Retina (tissue), 1 donor: ENCODE results near the gene ENG.
"Not testable (repeated sequence)": the region's sequence is repeated elsewhere in the genome, so short reads cannot be mapped to it uniquely, and the experiment has no call there.

ENCODE experiments used
- DNase-seq: peaks from one replicate; pipeline ENCODE4 v3.0.0-alpha.2; 2016

The ENG gene

GRCh38 chr9:127790094-127790855 is 64.2 kb downstream of the ENG start:
- DNase-seq: no peak

- DNase-seq: no peak
Measured at GRCh38 chr9:127789179-127789578, 65.3 kb downstream of the ENG start.

- DNase-seq: no peak
Measured at GRCh38 chr9:127788337-127789011, 66.0 kb downstream of the ENG start.

- no peak for DNase-seq
Measured at GRCh38 chr9:127786773-127787104, 67.7 kb downstream of the ENG start.

- peak; percentile 89 for DNase-seq
Measured at GRCh38 chr9:127785933-127786772, 68.3 kb downstream of the ENG start, which contains the start of gene CDK9. TSS of gene CDK9 (plus strand) at chr9:127786034. CDS start at chr9:127786149, 115 bp downstream.

- DNase-seq: peak; percentile 95
Measured at GRCh38 chr9:127785023-127785932, 69.2 kb downstream of the ENG start.

- DNase-seq: no peak
Measured at GRCh38 chr9:127783111-127784008, 71.1 kb downstream of the ENG start.

- DNase-seq: no peak
Measured at GRCh38 chr9:127781806-127782205, 72.7 kb downstream of the ENG start.

GRCh38 chr9:127780909-127781308 is 73.5 kb downstream of the ENG start:
- not testable (repeated sequence) for DNase-seq

- DNase-seq: no peak
Measured at GRCh38 chr9:127780126-127780885, 74.2 kb downstream of the ENG start.

- DNase-seq: no peak
Measured at GRCh38 chr9:127779136-127779981, 75.1 kb downstream of the ENG start.

GRCh38 chr9:127778280-127779135 is 76.0 kb downstream of the ENG start, which contains the start of gene SH2D3C:
TSS of gene SH2D3C (minus strand) at chr9:127778666. CDS start at chr9:127778627, 39 bp downstream.
- DNase-seq: no peak

- DNase-seq: no peak
Measured at GRCh38 chr9:127777368-127777980, 77.0 kb downstream of the ENG start.

- no peak for DNase-seq
Measured at GRCh38 chr9:127776924-127777289, 77.6 kb downstream of the ENG start.

- DNase-seq: no peak
Measured at GRCh38 chr9:127776195-127776923, 78.1 kb downstream of the ENG start.

GRCh38 chr9:127773981-127774380 is 80.5 kb downstream of the ENG start:
- no peak for DNase-seq

GRCh38 chr9:127773272-127773671 is 81.2 kb downstream of the ENG start:
- no peak for DNase-seq
